Activated CD8-positive, alpha-beta memory T cell treated with anti-CD3 and anti-CD28 coated beads for 1 hour (primary cell): ENCODE data around the gene AP1M1.

ENCODE experiments used
- DNase-seq, 2 donors: peaks; one replicate each; pipeline ENCODE4 v3.0.0-alpha.2; 2020; ENCODE audit warnings: low read depth in 1 of 2; ENCODE audit errors: extremely low read depth in 1 of 2

AP1M1 gene

DNA sequence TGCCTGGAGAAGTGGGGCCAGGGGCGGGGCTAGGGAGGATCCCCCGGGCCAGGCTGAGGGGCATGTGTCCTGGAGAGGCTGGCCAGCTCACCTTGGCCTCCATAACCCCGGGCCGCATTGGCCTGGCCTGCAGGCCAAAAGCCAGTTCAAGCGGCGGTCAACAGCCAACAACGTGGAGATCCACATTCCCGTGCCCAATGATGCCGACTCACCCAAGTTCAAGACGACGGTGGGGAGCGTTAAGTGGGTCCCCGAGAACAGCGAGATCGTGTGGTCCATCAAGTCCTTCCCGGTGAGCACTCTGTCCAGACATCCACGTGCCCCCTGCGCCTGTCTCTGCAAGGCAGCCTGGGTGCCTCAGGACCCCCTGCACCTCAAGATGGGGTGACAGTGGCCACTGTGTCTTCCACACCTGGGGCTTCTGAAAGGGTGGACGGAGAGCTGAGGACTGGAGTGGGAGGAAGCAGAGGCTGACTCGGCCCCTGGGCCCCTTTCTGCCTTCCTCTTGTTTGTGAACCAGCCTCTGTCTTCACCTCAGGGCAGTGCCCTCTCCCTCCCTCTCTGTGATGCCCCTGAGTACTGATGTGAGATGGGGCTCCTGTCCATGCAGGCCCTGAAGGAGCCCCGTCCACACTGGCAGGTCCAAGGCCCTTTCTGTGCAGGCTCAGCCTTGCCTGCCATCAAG, 31.1 kb downstream of the AP1M1 start:
- DNase-seq = no peak

DNA sequence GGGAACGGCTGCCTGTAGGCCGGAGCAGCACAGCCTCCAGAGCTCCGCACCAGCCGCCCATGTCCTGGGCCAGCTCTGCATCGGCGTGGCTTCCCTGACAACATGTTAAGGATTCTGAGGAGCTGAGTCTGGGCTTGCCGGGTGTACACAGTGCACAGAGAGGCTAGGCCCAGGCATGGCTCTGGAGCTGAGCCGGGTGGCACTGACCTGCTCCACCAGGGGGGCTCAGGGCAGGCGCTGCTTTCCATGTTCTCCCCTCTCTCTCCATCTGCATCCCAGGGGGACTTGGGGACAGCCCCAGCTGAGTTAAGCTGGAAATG, 31.6 kb downstream of the AP1M1 start:
- no peak for DNase-seq

DNA sequence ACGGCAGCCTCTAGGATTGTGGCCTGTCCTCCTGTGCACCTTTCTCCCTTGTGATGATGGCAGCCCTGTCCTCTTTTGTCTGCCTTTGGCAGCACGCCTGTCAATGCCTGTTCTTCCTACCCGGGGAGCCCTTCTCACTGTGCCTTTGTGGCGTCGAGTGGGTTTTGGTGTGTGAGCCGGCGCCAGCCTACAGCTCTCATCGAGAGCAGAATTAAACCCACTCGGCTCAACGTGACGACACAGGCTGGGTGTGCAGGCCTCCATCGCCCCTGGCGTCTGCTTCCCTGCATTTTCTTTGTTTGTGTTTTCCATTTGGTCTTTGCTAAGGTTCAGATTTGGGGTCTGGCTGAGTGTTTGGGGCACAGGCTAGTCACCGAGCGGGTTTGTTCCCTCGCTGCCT, 34.4 kb downstream of the AP1M1 start:
- no peak for DNase-seq

DNA sequence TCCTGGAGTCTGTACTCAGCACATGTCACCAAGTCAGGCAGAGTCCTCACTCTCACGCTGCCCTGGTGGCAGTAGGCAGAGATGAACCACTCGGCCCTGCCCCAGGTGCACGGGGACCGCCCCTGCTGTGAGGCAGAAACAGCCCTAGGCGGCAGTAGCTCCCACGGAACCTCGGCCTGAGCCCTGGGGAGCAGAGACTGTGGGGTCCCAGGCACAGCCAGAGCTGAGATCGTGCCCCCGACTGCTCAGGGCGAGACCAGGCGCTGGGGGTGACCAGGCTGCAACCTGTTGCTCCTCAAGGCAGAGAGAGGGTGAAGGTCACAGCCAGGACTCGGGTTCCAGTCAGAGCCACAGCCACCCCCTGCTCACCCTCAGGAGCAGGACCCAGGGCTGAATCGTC, 34.9 kb downstream of the AP1M1 start:
- no peak for DNase-seq

DNA sequence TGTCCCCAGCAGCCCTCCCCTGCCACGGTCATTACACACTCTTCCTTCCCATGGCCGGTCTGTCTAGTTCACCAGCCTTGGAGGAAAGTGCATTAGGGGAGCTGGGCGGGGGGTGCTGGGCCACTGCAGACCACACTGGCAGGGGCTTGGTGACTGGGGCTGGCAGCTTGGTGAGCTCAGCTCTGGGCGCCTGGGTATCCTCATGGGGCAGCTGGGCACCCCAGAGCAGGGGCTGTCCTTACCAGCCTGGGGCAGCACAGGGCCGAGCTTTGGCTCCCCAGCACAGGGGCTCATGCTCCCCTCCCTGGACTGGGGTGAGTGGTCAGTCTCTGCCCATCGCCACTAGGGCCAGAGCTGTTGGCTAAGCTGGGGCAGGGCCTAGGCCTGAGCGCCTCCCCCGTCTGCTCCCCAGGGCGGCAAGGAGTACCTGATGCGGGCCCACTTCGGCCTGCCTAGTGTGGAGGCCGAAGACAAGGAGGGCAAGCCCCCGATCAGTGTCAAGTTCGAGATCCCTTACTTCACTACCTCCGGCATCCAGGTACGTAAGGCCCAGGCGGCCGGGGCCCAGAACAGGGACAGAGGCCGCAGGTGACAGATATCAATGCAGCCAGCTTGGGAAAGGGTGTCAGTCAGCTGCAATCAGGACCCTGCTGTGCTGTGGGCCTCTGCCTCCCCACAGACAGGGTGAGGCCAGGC, 35.5 kb downstream of the AP1M1 start:
- DNase-seq = no peak

DNA sequence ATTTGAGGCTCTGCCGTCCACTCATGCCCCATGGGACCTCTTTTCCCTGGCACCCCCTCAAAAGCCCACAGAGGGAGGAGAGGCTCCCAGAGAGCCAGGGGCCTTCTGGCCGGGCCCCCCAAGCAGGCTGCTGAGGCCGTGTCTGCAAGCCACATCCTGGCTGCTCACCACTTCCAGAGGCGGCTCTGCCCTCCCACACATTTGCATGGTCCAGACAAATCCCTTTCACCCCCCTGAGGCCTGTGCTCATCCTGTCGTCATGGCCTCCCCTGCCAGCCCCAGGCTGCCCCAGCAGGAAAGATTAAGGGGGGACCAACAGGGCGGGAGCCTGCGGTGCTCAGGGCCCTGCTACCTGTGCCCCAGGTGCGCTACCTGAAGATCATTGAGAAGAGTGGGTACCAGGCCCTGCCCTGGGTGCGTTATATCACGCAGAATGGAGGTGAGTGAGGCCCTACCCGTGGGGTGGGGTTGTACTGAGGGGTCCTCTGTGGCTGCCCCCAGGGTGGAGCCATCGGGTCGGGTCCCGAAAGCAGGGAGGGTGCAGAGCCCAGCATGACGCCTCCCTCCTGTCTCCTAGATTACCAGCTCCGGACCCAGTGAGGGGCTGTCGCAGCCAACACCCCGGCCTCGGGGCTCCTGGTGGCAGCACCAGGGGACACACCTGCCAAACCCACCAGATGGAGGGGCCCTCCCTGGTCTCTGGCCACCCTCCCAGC, 36.3 kb downstream of the AP1M1 start:
- no peak for DNase-seq

DNA sequence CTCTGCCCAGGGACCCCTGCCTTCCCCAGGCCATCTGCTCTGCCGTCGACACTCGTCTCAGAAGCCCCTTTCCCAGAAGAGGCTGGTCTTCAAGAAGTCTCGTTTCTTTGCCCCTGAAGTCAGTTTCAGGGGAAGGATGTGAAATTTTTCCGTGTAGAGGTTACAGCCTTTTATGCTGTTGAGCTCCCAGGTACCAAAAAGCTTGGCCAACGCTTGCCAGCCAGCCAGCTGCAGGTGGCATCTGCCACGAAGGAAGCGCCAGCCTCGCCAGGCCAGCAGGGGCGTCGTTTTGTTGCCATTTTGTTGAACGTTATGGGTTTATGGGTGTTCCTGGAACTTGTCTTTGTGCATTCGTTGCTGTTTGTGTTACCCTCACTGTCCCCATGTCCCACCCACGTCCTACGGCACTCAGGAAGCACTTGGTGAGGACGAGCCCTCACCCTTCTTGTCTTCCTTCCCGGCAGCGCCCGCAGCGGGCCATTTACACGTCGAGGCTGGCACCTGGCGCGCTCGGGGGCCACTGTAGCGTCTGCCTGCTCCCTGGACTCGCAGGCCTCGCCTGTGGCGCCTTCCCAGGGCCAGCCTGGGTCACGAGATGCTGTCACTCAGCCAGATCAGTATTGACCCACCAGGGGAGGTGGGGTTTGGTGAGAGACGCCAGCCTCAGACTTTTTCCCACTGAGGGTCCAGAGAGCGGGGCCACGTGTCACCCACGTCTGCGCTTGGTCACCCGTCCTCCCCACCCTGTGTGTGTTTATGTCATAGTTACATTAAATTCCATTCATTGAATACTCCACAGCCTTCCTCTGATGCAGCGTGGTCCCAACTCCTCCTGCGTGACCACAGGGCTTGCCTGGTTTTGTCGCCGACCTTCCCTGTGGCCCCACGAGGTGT, 37.1 kb downstream of the AP1M1 start:
- DNase-seq = no peak

DNA sequence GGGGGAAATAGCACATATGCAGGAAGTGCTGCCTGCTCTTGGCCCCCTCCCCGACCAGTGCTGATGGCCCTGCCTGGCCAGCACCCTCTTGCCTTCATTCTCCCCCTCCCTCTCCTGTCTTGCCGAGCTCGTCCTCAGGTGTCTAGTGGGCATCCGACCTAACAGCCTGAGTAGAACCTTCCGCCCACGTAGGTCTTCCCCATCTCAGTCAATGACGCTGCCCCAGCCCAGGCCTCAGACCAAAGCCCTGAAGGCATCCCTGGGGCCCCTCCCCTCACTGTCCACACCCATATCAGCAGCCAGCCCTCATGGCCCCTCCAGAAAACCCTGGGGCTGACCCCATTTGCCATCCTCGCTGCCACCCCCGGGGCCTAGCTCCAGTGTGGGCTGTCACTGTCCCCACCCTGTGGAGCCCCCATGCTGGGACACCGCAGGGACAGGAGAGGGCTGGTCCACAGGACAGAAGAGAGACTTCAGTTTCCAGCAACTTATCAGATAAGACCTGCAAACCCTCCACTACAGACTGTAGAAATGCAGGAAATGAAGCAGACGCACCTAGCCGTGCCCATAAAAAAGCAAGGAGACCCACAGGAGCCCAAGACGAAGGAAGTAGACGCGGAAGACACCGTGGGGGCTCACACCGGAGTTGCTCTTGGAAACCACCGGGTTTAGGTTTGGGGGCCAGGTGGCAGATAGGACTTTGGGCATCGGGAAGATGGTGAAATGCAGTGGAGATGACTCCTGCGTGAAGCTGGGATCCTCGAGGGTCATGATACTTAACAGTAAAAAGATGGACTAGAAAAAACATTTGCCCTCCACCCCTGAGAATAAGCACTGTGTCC, 38.3 kb downstream of the AP1M1 start:
- no peak for DNase-seq

DNA sequence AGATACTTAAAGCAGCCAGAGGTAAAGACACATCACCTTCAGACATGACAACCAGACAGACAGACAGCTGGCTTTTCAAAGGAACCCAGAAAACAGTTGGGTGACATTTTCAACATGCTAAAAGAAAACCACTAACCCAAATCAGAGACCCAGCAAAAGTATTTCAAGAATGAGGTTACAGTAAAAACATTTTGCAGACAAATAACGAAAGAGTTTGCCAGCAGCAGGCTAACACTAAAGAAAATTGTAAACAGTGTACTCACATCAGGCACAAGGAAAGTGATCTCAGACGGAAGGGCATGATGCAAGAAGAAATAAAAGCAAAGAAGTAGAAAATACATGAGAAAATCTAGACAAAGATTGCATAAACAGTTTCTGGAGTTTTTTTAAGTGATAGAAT, 46.4 kb downstream of the AP1M1 start:
- no peak for DNase-seq

DNA sequence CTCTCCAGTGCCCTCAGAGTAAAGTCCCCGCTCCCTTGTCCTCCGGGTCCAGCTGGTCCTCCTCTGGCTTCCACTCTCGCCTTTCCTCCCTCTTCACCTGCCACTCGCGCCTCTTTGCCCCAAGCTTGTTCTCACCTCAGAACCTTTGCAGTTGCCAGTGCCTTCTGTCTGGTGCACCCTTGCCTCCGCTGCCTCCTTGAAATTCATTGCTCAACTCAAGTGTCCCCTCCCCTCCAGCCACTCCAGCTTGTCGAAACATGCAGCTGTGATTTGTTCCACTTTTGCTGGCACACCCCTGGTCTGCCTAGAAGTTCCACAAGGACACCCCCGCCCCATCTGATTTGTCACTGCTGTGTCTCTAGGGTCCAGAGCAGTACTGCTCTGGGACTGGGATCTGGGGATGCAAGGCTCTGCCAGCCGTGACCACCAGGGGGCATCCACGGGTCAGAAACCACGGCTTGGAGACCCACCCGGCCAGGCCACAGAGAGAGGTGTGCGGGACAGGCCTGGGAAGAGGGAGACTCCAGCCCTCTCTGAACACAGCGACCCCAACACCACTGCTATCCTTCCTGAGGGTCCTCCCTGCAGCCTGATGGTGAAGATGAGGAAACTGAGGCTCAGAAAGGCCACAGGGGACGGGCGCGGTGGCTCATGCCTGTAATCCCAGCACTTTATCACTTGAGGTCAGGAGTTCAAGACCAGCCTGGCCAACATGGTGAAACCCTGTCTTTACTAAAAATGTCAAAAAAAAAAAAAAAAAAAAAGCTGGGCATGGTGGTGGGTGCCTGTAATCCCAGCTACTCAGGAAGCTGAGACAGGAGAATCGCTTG, 49.9 kb downstream of the AP1M1 start:
- peak; percentile 64 to 79 for DNase-seq

DNA sequence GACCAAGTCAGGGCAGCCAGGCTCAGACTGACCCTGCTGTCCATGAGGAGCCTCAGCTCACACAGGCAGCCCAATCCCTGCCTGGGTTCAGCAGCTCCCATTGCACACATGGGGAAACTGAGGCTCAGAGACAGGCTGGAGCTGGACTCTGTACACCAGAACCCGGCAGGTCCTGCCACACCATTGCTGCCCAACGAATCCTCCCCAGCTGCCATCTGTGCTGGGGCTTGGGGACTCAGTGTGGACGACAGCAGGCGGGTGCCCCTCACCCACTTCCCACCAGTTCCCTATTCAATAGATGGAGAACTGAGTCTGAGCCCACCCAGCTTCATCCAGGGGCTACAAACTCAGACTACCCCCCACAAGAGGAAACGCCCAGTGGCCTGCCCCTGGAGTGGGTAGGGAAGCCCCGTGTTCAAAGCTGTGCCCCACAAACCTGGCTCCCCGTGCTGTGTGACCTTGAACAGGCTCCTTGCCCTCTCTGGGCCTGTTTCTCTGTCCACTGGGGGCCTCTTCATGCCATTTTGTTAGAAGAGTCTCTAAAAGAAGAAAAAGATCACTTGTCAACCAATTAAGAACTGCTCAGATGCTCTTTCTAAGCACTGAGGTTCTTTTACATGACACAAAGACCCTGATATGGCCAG, 50.8 kb downstream of the AP1M1 start:
- DNase-seq = no peak

DNA sequence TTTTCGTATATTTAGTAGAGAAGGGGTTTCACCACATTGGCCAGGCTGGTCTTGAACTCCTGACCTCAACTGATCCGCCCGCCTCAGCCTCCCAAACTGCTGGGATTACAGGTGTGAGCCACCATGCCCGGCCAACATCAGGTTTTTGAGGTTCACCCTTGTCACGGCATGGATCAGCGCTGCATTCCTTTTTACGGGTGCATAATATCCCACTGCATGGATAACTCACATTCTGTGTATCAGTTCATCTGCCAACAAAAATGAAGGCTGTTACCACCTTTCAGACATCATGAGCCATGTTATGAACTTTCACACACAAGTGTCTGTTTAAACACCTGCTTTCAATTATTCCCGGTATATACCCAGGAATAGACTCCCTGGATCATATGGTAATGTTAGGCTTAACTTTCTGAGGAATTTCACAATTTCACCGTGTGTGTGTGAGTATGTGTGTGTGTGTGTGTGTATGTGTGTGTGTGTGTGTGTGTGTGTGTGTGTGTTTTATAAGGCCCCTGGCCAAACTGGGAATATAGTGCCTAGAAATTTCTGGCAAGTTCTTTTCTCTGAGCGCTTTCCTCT, 52.2 kb downstream of the AP1M1 start:
- DNase-seq = no peak

DNA sequence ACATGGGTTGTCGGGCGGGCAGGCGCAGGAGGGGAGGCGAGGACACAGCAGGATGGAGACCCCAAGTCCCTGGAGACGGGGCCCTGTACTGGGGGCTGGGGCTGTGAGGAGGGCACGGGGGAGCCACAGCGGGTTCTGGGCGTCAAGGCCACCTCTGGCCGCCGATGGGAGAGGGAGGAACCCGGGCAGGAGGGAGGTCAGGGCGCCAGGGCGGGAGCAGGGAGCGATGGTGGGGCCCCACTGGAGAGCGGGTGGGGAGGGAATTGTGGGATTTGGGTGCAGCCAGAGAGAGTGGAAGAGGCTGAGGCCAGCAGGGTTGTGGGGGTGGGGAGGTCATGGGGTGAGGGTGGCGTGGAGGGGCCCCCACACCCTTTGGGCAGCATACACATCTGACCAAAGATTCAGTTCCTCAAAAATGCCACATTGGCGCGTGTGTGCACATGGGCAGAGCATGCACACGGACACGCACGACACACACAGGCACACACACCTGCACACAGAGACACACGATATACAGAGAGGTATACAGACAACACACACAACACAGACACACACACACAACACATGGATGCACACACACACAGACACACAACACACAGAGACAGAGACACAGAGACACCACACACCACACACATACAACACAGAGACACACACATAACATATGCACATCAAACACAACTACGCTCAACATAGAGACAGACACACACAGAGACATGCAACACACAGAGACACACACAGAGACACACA, 54.9 kb downstream of the AP1M1 start:
- no peak for DNase-seq

DNA sequence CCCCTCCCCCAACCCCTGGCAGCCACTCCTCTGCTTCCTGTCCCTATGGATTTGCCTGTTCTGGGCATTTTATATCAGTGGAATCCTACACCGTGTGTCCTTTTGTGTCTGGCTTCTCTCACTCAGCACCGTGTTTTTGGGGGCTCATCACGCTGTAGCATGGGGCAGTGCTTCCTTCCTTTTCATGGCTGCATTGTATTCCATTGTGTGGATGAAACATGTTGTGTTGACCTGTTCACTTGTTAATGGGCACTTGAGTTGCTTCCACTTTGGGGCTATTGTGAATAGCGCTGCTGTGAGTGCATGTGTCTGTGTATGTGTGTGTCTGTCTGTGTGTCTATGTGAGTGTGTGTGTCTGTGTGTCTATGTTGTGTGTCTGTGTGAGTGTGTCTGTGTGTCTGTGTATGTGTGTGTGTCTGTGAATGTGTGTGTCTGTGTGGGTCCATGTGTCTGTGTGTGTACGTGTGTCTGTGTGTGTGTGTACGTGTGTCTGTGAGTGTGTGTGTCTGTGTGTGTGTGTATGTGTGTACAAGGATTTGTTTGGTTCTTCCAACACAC, 57.2 kb downstream of the AP1M1 start:
- DNase-seq = no peak

DNA sequence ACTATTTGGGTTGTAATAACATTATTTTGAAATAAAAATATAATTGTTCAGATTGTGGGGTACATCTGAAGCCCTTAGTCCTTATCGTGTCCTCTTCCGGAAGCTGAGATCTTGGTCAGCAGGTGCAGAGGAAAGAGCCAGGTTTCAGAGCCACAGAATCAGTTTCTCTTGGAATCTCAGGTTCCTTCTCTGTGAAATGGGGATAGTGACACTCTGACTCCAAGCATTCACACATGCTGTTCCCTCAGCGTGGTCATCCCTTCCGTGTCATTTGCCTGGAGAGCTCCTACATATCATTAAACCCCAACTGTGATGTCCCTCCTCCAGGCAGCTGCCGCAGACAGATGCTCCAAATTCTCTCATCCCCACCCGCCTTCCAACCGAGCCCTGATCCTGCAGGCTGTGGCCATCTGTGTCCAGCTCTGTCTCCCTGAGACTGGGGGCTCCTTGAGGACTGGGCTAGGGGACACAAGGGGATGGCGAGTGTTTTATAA, 59.8 kb downstream of the AP1M1 start:
- no peak for DNase-seq

DNA sequence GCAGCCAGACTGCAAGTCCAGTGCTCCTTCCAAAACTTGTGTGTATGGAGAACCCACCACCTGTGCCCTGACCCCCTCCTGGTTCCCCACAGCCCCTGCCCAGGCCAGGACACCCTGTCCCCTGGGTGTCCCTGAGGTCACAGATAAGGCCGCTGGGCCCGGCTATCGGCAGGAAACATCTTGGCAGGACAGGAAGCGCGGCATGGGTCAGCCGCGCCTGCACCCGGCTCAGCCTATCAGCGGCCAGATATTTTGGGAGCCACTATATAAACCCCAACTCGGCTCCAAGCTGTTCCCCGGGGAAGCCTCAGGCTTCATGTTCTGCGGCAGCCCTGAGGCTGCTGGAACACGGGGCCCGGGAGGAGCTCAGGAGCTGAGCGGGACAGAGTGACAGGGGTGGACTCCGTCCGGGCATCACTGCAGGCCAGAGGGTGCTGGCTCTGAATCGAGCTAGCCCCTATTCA, 60.8 kb downstream of the AP1M1 start:
- no peak for DNase-seq

DNA sequence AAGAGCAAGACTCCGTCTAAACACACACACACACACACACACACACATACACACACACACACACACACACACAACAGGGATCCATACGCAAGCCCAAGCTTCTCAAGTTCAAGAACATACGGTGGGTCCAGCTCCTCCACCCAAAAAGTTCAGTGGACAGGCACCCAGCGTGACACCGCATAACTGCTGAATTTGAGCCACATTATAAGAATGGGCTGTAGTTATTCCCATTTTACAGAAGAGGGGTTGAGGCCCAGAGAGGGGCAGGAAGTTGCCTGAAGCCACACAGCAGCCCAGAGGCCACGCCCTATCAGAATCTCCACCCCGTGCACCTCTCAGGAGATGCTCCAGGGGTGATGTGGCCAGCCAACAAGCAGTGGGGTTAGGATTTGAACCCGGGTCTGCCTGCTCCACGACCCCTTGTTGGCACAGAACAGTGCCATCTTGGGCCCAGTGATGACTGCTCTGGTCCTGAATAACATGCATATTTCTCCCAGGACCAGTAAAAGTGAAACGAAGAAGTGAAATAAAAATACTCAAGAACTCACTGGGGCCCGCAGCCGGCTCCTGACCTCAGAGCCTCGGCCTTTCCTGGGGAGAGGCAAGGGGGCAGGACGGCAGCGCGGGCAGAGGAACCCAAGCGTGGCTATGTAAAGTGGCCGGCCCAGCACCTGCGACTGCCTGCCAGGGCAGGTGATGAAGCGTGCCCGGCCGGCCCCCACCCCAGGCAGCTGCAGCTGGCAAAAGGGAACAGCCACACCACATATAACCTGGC, 61.9 kb downstream of the AP1M1 start:
- no peak for DNase-seq
